HepG2 (cell line): ENCODE data around the gene NAP1L4. TPM values are rescaled to one million over a fixed set of nuclear protein-coding genes. Genes with fewer than 3 reads are reported as not detected.

Experiments
- ATAC-seq: fragments of 200-7000 bp; cut with Tn5 transposase; 3 replicates; pipeline ENCODE4 v1.9.1; 2020; ENCODE audit warnings: mild to moderate bottlenecking, moderate library complexity
- BruUV-seq: library from RNA; stranded (reverse); fragments of 400-500 nt; replicated peaks from 2 replicates; lab custom pipeline; 2021; lab: Mats Ljungman, UMichigan
- CTCF ChIA-PET: fragments of 300-600 bp; formaldehyde crosslinking; extraction: SDS; loops from one replicate; lab custom pipeline; 2021; ENCODE audit warnings: low total read pairs, inconsistent platforms, low intra/inter-chr PET ratio; lab: Yijun Ruan, JAX
- POLR2A ChIA-PET: fragments of 350-600 bp; sonication (Branson Sonifier 250); formaldehyde crosslinking; loops from one replicate; lab custom pipeline; 2020; ENCODE audit warnings: antibody characterized with exemption, inconsistent platforms; lab: Yijun Ruan, JAX
- DNase-seq: peaks from one replicate; pipeline ENCODE4 v3.0.0-alpha.2; 2015; ENCODE audit warnings: low spot score
- FAIRE-seq: peaks from 3 replicates; lab custom pipeline; 2011; peaks lifted over from hg19 to GRCh38; lab: Jason Lieb, UNC
- H2AFZ ChIP-seq: one replicate; pipeline ENCODE4 v1.6.1; 2011; ENCODE audit warnings: low read length, inconsistent platforms
- H3K27ac ChIP-seq: fragments of 300-600 bp; 3 replicates; pipeline ENCODE4 v1.8.0; 2011; ENCODE audit warnings: mixed run types, mild to moderate bottlenecking, mixed read lengths, low read length, inconsistent platforms; ENCODE audit not compliant: insufficient read depth; ENCODE audit errors: extremely low read length
- H3K27me3 ChIP-seq, 2 experiments: fragments of 200-600 bp in 1 of 2; 2 replicates in 1 of 2; 3 replicates in 1 of 2; pipeline versions ENCODE4 v1.6.0 to v1.8.0; 2011; ENCODE audit warnings: low read length in 2 of 2, mild to moderate bottlenecking in 2 of 2, moderate library complexity in 2 of 2, inconsistent platforms in 1 of 2; ENCODE audit not compliant: insufficient read depth in 2 of 2, control insufficient read depth in 1 of 2
- H3K36me3 ChIP-seq, 2 experiments: fragments of 200-600 bp in 1 of 2; replicated peaks in 1 of 2; 2 replicates in 1 of 2; 3 replicates in 1 of 2; pipeline versions ENCODE4 v1.5.1 to v1.8.0; 2011; ENCODE audit warnings: low read length in 2 of 2, inconsistent platforms in 1 of 2; ENCODE audit not compliant: insufficient read depth in 2 of 2, control insufficient read depth in 1 of 2
- H3K4me1 ChIP-seq: 2 replicates; pipeline ENCODE4 v1.5.1; 2012; ENCODE audit warnings: low read length, inconsistent platforms; ENCODE audit not compliant: insufficient read depth
- H3K4me2 ChIP-seq: 2 replicates; pipeline ENCODE4 v1.6.0; 2011; ENCODE audit warnings: low read depth, low read length, inconsistent platforms
- H3K4me3 ChIP-seq, 3 experiments: fragments of 200-600 bp in 1 of 3; sonication (generic), shearing (Covaris generic) in 1 of 3; replicated peaks in 1 of 3; 2 replicates each; pipeline ENCODE4 v1.5.1; 2011 to 2016; ENCODE audit warnings: low read length in 3 of 3, inconsistent platforms in 2 of 3, low read depth in 2 of 3, mild to moderate bottlenecking in 2 of 3, control low read depth in 1 of 3, mixed read lengths in 1 of 3; ENCODE audit not compliant: insufficient read depth in 1 of 3
- H3K79me2 ChIP-seq: one replicate; pipeline ENCODE4 v1.6.1; 2011; ENCODE audit warnings: low read length, inconsistent platforms; ENCODE audit not compliant: insufficient read depth
- H3K9ac ChIP-seq: 2 replicates; pipeline ENCODE4 v1.6.0; 2011; ENCODE audit warnings: mild to moderate bottlenecking, low read depth, low read length, inconsistent platforms; ENCODE audit not compliant: insufficient read depth
- H3K9me3 ChIP-seq: 2 replicates; pipeline ENCODE4 v1.5.1; 2012; ENCODE audit warnings: mild to moderate bottlenecking, low read length
- H4K20me1 ChIP-seq: 2 replicates; pipeline ENCODE4 v1.6.0; 2011; ENCODE audit warnings: inconsistent platforms, mild to moderate bottlenecking, low read length, moderate library complexity; ENCODE audit not compliant: insufficient read depth
- BORCS8-MEF2B ChIP-seq: sonication (generic); formaldehyde crosslinking; IDR thresholded peaks from 2 replicates; pipeline ENCODE4 v1.8.0; 2022; ENCODE audit warnings: mild to moderate bottlenecking, missing genetic modification reagents
- DNMT3B ChIP-seq: conservative IDR thresholded peaks from 2 replicates; pipeline ENCODE4 v1.6.1; 2016; ENCODE audit warnings: missing biosample characterization, control low read depth
- GLMP ChIP-seq: sonication (generic); formaldehyde crosslinking; IDR thresholded peaks from 2 replicates; pipeline ENCODE4 v1.9.0; 2021; ENCODE audit warnings: missing genetic modification reagents, mild to moderate bottlenecking, borderline replicate concordance
- HOXA5 ChIP-seq: sonication (generic); formaldehyde crosslinking; IDR thresholded peaks from 2 replicates; pipeline ENCODE4 v1.4.0; 2020; ENCODE audit warnings: missing genetic modification reagents
- NRL ChIP-seq: sonication (generic); formaldehyde crosslinking; IDR thresholded peaks from 2 replicates; pipeline ENCODE4 v1.5.0; 2020; ENCODE audit warnings: missing genetic modification reagents, mild to moderate bottlenecking, moderate library complexity, borderline replicate concordance
- ZBTB33 ChIP-seq: sonication (generic); formaldehyde crosslinking; IDR thresholded peaks from 2 replicates; pipeline ENCODE4 v1.4.0; 2020; ENCODE audit warnings: missing genetic modification reagents
- ZBTB46 ChIP-seq: sonication (generic); formaldehyde crosslinking; IDR thresholded peaks from 2 replicates; pipeline ENCODE4 v1.4.0; 2020; ENCODE audit warnings: mild to moderate bottlenecking, missing genetic modification reagents, borderline replicate concordance
- ZNF101 ChIP-seq: sonication (generic); formaldehyde crosslinking; IDR thresholded peaks from 2 replicates; pipeline ENCODE4 v1.4.0; 2020; ENCODE audit warnings: mild to moderate bottlenecking, low read depth, missing genetic modification reagents, borderline replicate concordance
- ZNF205 ChIP-seq: IDR thresholded peaks from 2 replicates; pipeline ENCODE4 v1.6.1; 2018; ENCODE audit warnings: missing biosample characterization, missing genetic modification reagents
- ZNF260 ChIP-seq: sonication (generic); formaldehyde crosslinking; IDR thresholded peaks from 2 replicates; pipeline ENCODE4 v1.4.0; 2020; ENCODE audit warnings: missing genetic modification reagents, low read depth, mild to moderate bottlenecking, borderline replicate concordance
- ZNF510 ChIP-seq: sonication (generic); formaldehyde crosslinking; IDR thresholded peaks from 2 replicates; pipeline ENCODE4 v1.4.0; 2020; ENCODE audit warnings: low read depth, mild to moderate bottlenecking, missing genetic modification reagents
- ZNF816 ChIP-seq: sonication (generic); formaldehyde crosslinking; IDR thresholded peaks from 2 replicates; pipeline ENCODE4 v1.8.0; 2022; ENCODE audit warnings: missing genetic modification reagents, mild to moderate bottlenecking, borderline replicate concordance
- WGBS: methylation state at CpG from one replicate; pipeline ENCODE4 v1.1.6; 2017; ENCODE audit warnings: low lambda C conversion rate; 5-methylcytosine and 5-hydroxymethylcytosine counted together
- in situ Hi-C: cut with HindIII; loops from 2 replicates; pipeline ENCODE4 v1.10.0; 2017; ENCODE audit warnings: low pct_unique_long_range_greater_than_20kb; ENCODE audit not compliant: extremely low pct_ligation_motif_present
- intact Hi-C: fragments of 100-400 bp; cut with micrococcal nuclease; formaldehyde crosslinking; loops from one replicate; pipeline ENCODE4 v1.10.0; 2022; ENCODE audit not compliant: unreplicated experiment
- polyA plus RNA-seq, 8 experiments: library from polyadenylated mRNA; depleted of rRNA in 3 of 8; stranded (reverse) in 7 of 8; unstranded in 1 of 8; fragments of >200 nt; fragmentation: Illumina TruSeq in 4 of 8; extraction: Trizol in 4 of 8; gene quantifications; 2 replicates each; pipeline versions ENCODE4 v1.2.1 to v1.2.3, GENCODE V29; 2011 to 2016; ENCODE audit warnings: low read depth in 4 of 8, missing spikeins in 1 of 8, mixed read lengths in 1 of 8; ENCODE audit not compliant: insufficient read depth in 1 of 8
- total RNA-seq, 5 experiments: library from RNA; depleted of rRNA; stranded (reverse); fragments of >200 nt; fragmentation: Illumina TruSeq; extraction: Trizol; gene quantifications; 2 replicates each; pipeline ENCODE4 v1.2.3, GENCODE V29; 2016; ENCODE audit warnings: low read depth in 1 of 5

NAP1L4 gene
- total and polyA plus RNA-seq, 2 of the 13 experiments (the other 11 are each of a cell fraction or from before 2014, with no cell fraction given), result 64.0 to 186 TPM

- BruUV-seq, result no TSS peak
- no peak overlapping the region for H2AFZ ChIP-seq
- no peak overlapping the region for H3K27ac ChIP-seq
- POLR2A ChIA-PET, result no interaction called here
- no peak for FAIRE-seq
- intact Hi-C loops (no loop called here), in situ Hi-C loops (no loop called here)
- H3K4me2 ChIP-seq, result no peak overlapping the region
- H3K27me3 ChIP-seq, result no peaks in the 10 kb centered on the region
- no peaks in the 10 kb centered on the region for H3K4me1 ChIP-seq
- TF ChIP-seq ZNF816 (CRISPR knock-in tag) (no peak), HOXA5 (CRISPR knock-in tag) (no peak), GLMP (no peak), ZBTB33 (no peak), ZNF510 (no peak), BORCS8-MEF2B (CRISPR knock-in tag) (no peak), ZNF205 (no peak), NRL (CRISPR knock-in tag) (no peak), ZBTB46 (CRISPR knock-in tag) (no peak), ZNF260 (CRISPR knock-in tag) (no peak), ZNF101 (CRISPR knock-in tag) (no peak), DNMT3B (no peak)
- TF ChIP-seq, all 625 proteins: peak for 0
- peaks cover 37 to 99% of the 10 kb centered on the region in 2 experiments for H3K36me3 ChIP-seq
- ATAC-seq, result no peak
- no peaks in the 10 kb centered on the region for H3K79me2 ChIP-seq
- CTCF ChIA-PET, result no interaction called here
- 79% methylated on average over 6 of the region's 6 CpGs for WGBS
- no peak overlapping the region for H3K9ac ChIP-seq
- no peaks in the 10 kb centered on the region for H3K9me3 ChIP-seq
- no peaks in the 10 kb centered on the region for H4K20me1 ChIP-seq
- DNase-seq, result no peak
- no peak overlapping the region for H3K4me3 ChIP-seq
These were observed 39.8 kb downstream of the NAP1L4 start for GRCh38 chr11:2952290-2952689.
